ENCODE results near the gene CDC42BPA. TPM values are rescaled to one million over a fixed set of nuclear protein-coding genes. Genes with fewer than 3 reads are reported as not detected.

Gene CDC42BPA
- total and polyA plus RNA-seq, 9 of the 15 experiments (the other 6 are each of a cell fraction or from before 2014, with no cell fraction given), result 8.0 to 77.5 (median 52.1) TPM

DNA sequence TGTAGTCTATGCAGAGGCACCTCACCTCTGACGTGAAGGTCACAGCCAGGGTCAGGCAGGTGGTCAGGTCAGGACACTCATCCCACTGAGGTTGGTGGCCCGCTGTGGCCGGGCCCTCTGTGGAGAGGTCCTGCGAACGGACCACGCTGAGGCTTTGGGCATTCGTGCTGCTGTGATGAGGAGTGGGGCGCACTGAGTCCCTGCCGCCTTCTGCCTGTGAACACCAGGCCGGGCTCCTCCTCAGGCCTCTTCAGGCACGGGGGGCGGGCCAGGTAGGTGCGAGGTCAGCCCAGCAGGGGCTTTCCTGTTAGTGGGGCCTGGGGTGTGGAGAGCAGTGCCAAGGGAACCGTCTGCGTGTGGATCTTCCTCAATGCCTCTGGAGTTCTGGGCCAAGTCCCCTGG, 339.2 kb downstream of the CDC42BPA start:
- Histone ChIP-seq H3K36me3 (ENCODE audit: control insufficient read depth, insufficient read depth, low read length) (peaks cover 11% of the 10 kb centered on the region; the same call in 1 of the 3 replicates), H3K9me1 (ENCODE audit: control insufficient read depth, insufficient read depth, low read length) (peaks cover 4% of the 10 kb centered on the region), H3K27ac (ENCODE audit: extremely low read depth, low read depth, low read length) (no peak overlapping the region), H3K9me3 (replicated peaks; ENCODE audit: control insufficient read depth, insufficient read depth, low read depth, low read length) (no peaks in the 10 kb centered on the region), H3K9ac (ENCODE audit: insufficient read depth in 1 of 2, low read depth in 2 of 2, low read length in 2 of 2) (no peak overlapping the region), H3K4me1 (replicated peaks in 1 of 2; ENCODE audit: control insufficient read depth in 2 of 2, insufficient read depth in 2 of 2, low read length in 2 of 2) (peaks cover 0 to 39% of the 10 kb centered on the region in 2 experiments; a peak in 1 of 5 replicates), H2AFZ (ENCODE audit: low read depth, low read length) (no peak overlapping the region), H4K20me1 (replicated peaks; ENCODE audit: control insufficient read depth, insufficient read depth, low read length) (no peaks in the 10 kb centered on the region; the same call in 1 of the 2 replicates), H3K4me3 (no peak overlapping the region), H3K27me3 (ENCODE audit: control insufficient read depth in 2 of 2, insufficient read depth in 2 of 2, low read length in 2 of 2) (no peaks in the 10 kb centered on the region), H3K4me2 (ENCODE audit: insufficient read depth, low read length) (no peak overlapping the region), H3K79me2 (ENCODE audit: control insufficient read depth, insufficient read depth, low read length) (no peaks in the 10 kb centered on the region)
- no peak for DNase-seq (ENCODE audit: extremely low read depth in 1 of 4, low spot score in 3 of 4)
- CTCF ChIA-PET (ENCODE audit: low intra/inter-chr PET ratio), result no interaction called here
- no peak for ATAC-seq
- 85% methylated on average over 15 of the region's 15 CpGs for WGBS (ENCODE audit: insufficient coverage, low coverage, missing lambda C conversion rate)
- in situ Hi-C loops (cut with MboI), result no loop called here
- intact Hi-C loops (cut with micrococcal nuclease), result no loop called here
- POLR2A ChIA-PET, result interaction anchor here (1.3 to 2.3 kb wide), 3 partner anchors 11 to 14 kb away, joined by 6 to 8 read pairs (median 6); no protein-coding TSS in a partner anchor
- FAIRE-seq, result no peak
- peak; percentile 3; the same call in 1 of the 2 replicates for TF ChIP-seq POLR2G (IDR thresholded peaks at IDR 0.05; ENCODE audit: low read depth, low read length)
- TF ChIP-seq ZNF263 (CRISPR knock-in tag; IDR thresholded peaks at IDR 0.05; ENCODE audit: borderline replicate concordance), result no peak
- no TSS peak for BruUV-seq (replicated peaks)

DNA sequence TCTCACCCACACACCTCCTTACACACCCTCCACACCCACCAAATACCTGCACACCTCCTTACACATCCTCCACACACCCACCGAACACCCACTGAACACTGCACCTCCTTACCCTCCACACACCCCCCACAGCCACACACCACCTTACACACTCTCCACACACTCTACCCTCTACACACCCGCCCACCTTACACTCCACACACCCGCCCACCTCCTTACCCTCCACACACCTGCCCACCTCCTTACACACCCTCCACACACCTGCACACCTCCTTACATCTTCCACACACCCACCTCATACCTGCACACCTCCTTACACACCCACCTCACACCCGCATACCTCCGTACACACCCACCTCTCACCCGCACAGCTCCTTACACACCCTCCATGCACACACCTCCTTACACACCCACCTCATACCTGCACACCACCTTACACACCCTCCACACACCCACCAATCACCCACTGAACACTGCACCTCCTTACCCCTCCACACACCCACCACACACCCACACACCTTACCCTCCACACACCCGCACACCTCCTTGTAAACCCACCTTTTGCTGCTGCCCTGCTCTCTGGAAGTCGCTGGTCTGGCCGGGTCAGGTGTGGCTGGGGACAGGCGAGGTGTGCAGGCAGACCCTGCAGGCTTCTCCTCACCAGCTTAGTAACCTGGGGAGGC, 339.7 kb downstream of the CDC42BPA start:
- intact Hi-C loops (cut with micrococcal nuclease) (no loop called here), in situ Hi-C loops (cut with MboI) (no loop called here)
- Histone ChIP-seq H3K27ac (ENCODE audit: extremely low read depth, low read depth, low read length) (no peak overlapping the region), H3K9ac (ENCODE audit: insufficient read depth in 1 of 2, low read depth in 2 of 2, low read length in 2 of 2) (no peak overlapping the region), H3K4me2 (ENCODE audit: insufficient read depth, low read length) (no peak overlapping the region), H4K20me1 (replicated peaks; ENCODE audit: control insufficient read depth, insufficient read depth, low read length) (no peaks in the 10 kb centered on the region; the same call in 1 of the 2 replicates), H3K9me1 (ENCODE audit: control insufficient read depth, insufficient read depth, low read length) (peaks cover 4% of the 10 kb centered on the region), H3K27me3 (ENCODE audit: control insufficient read depth in 2 of 2, insufficient read depth in 2 of 2, low read length in 2 of 2) (no peaks in the 10 kb centered on the region), H2AFZ (ENCODE audit: low read depth, low read length) (no peak overlapping the region), H3K36me3 (ENCODE audit: control insufficient read depth, insufficient read depth, low read length) (peaks cover 11% of the 10 kb centered on the region; the same call in 1 of the 3 replicates), H3K4me3 (no peak overlapping the region), H3K4me1 (replicated peaks in 1 of 2; ENCODE audit: control insufficient read depth in 2 of 2, insufficient read depth in 2 of 2, low read length in 2 of 2) (peaks cover 0 to 34% of the 10 kb centered on the region in 2 experiments; a peak in 1 of 5 replicates), H3K9me3 (replicated peaks; ENCODE audit: control insufficient read depth, insufficient read depth, low read depth, low read length) (no peaks in the 10 kb centered on the region), H3K79me2 (ENCODE audit: control insufficient read depth, insufficient read depth, low read length) (no peaks in the 10 kb centered on the region)
- DNase-seq (ENCODE audit: extremely low read depth in 1 of 4, low spot score in 3 of 4) (no peak), FAIRE-seq (no peak), ATAC-seq (no peak)
- no TSS peak for BruUV-seq (replicated peaks)
- 92% methylated on average over 5 of the region's 10 CpGs for WGBS (ENCODE audit: insufficient coverage, low coverage, missing lambda C conversion rate)
- POLR2A ChIA-PET, result interaction anchor here (1.7 kb wide), 1 partner anchor 12 kb away, joined by 6 read pairs; no protein-coding TSS in a partner anchor
- CTCF ChIA-PET (ENCODE audit: low intra/inter-chr PET ratio), result no interaction called here
- no peak for TF ChIP-seq MED1 (CRISPR knock-in tag; IDR thresholded peaks at IDR 0.05; ENCODE audit: borderline replicate concordance)
- no peak for TF ChIP-seq ZNF583 (CRISPR knock-in tag; IDR thresholded peaks at IDR 0.05)
- no peak for TF ChIP-seq EHMT2 (IDR thresholded peaks at IDR 0.05)
- no peak for TF ChIP-seq NELFE (IDR thresholded peaks at IDR 0.05; ENCODE audit: insufficient read depth, insufficient read length)
- TF ChIP-seq, protein P1, sequence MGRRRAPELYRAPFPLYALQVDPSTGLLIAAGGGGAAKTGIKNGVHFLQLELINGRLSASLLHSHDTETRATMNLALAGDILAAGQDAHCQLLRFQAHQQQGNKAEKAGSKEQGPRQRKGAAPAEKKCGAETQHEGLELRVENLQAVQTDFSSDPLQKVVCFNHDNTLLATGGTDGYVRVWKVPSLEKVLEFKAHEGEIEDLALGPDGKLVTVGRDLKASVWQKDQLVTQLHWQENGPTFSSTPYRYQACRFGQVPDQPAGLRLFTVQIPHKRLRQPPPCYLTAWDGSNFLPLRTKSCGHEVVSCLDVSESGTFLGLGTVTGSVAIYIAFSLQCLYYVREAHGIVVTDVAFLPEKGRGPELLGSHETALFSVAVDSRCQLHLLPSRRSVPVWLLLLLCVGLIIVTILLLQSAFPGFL (CRISPR knock-in tag; IDR thresholded peaks at IDR 0.05), result no peak
- no peak for TF ChIP-seq HNRNPUL1 (IDR thresholded peaks at IDR 0.05; ENCODE audit: low read length)
- no peak for TF ChIP-seq KLF6 (CRISPR knock-in tag; IDR thresholded peaks at IDR 0.05; ENCODE audit: borderline replicate concordance)
- TF ChIP-seq ZNF507 (tag; conservative IDR thresholded peaks at IDR 0.05), result no peak
- no peak for TF ChIP-seq TGIF2 (CRISPR knock-in tag; IDR thresholded peaks at IDR 0.05)
- no peak for TF ChIP-seq SMAD4 (CRISPR knock-in tag; conservative IDR thresholded peaks at IDR 0.05)
